HG03064 (cell line): ENCODE measurements around the gene MACROH2A2.
"Not testable (repeated sequence)": the region's sequence is repeated elsewhere in the genome, so short reads cannot be mapped to it uniquely, and the experiment has no call there.

Experiments used
- ATAC-seq: cut with Tn5 transposase; IDR thresholded peaks from one replicate; pipeline ENCODE4 v1.9.1; 2021; ENCODE audit warnings: low read depth; ENCODE audit not compliant: unreplicated experiment

MACROH2A2 gene

DNA sequence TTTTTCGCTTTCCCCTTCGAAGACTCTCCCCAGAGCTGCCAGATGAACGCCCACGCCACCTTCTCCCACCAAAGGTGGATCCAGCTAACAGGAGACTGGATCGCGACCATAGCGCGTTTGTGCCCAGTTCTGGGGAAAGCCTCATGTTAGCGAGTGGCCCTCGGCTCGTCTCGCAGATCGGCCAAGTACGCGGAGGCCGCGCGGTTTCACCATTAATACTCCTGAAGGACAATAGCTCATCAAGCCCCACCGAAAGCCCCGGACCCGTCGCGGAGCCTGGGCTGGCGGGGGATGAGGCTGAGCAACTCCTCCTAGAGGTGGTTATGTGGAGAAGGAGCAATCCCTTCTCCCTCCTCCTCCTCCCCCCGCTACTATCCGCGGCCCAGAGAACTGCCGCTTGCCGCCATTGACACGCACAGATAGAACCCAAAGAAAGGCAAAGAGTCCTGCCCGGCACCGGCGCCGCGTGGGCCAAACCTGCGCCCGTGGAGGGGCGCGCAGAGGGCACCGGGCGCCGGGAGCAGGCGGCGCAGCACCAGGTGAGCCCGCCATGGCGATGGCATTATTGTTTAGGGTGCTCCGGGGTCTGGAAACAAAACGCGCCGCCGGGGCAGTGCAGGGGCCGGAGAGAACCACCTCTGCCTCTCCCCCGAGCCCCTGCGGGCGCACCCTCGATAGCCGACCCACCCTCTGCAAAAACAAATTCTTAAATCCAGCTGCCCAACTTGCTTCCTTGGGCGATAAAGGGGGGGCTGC is at the start of gene MACROH2A2:
Gene MACROH2A2, plus strand, starts transcription at position 385 of the 756 bp plus-strand sequence. CDS start 22,813 bp downstream, outside the sequence.
- no peak for ATAC-seq

DNA sequence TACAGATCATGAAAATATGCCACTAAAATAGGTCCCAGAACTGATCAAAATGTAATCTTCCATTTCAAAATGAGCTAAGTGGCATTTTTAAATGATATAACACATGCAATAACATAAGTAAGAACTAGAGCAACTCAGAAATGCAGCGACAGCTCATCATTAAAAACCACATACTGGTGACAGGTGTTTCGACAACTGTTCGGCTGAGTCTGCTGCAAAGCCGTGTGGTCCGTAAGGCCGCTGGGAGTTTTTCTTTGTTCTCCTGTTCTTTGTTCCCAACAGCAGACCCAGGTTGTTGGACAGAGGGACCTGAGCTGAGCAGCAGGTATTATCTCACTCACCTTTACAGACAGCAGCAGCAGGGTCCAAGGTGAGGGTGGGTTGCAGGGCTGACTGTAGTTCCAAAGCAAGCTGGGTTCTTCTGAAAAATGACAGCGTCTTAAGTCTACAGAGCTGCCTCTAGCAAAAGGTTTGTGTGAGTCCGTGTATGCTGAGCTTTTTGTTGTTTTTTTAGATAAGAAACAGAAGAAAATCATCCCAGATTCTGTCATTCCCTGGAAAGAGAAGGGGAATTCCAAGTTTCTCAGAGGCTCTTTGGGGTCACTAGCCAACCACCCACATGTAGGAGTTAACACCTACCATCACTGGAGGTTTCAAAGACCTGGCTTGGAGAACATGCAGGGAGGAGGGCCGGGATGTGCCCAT is 45.4 kb upstream of the MACROH2A2 start:
- no peak for ATAC-seq

DNA sequence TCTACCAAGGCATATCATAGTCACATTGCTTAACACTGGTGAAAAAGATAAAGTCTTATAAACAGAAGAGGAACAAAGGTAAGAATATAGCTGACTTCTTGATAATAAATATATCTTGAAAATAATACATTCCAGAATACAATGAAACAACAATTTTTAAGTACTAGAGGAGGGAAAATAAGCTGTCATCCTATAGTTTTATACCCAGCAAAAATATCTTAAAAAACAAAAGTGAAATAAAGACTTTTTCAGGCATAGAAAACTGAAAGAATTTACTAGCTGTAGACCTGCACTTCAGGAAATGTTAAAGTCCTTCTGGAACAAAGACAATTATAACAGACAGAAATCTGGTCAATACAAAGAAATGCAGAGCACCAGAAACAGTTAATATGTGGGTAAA is 21.4 kb upstream of the MACROH2A2 start:
- ATAC-seq: no peak

DNA sequence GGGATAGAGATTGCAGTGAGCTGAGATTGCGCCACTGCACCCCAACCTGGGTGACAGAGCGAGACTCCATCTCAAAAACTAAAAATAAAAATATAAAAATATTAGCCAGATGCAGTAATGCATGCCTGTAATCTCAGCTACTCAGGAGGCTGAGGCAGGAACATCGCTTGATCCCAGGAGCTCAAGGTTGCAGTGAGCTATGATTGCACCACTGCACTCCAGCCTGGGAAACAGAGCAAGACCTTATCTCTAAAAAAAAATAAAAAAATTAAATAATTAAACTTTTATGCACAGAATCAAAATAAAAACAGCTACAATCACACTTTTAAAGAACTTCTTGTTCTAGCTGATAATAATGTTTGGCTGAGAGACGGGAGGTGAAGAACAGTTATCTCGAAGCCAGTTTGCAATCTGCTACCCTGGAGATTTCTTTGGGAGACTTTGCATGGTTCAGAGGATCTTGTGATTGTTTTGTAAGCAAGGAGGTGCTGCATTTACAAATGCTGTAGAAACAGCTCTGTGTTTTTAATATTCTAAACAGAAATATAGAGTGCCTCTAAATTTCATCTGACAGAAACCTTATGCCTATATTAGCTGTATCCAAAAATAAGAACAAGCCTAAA is 19.9 kb upstream of the MACROH2A2 start:
- no peak for ATAC-seq

DNA sequence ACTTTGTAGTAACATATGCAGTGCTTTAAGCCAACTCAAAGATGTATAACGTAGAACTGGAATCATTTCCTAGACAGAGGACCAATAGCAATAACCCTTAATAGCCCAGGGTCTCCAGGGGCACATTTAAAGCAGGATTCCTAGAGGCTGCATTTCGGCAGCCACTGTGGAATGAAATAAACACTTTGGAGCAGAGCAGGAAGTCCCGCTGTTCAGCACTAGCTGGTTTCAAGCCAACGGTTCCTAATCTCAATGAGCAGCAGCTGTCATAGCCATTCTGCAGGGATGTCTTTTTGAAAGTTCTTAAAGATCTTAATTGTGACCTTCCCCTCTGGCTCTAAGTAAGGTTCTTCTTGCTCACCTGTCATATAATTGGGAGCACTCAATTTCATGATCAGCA is 18.4 kb upstream of the MACROH2A2 start:
- ATAC-seq: no peak

DNA sequence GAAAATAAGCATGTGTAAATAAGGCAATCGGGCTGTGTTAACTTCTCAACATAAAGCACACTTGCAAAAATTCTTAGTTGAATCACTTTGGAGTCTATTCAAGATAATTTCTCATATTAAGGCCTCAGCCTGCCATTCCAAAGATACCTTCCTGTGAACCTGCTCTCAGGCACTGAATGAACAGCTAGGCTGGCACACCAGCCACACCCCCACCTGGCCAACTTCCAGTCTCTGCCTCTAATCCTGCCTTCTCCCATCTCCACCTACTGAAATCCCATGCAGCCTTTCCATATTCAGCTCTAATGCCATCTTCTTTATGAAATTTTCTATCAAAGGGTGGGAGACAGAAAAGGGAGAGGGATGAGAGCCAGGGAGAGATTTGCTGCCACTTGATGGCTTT is 17.1 kb upstream of the MACROH2A2 start:
- no peak for ATAC-seq

DNA sequence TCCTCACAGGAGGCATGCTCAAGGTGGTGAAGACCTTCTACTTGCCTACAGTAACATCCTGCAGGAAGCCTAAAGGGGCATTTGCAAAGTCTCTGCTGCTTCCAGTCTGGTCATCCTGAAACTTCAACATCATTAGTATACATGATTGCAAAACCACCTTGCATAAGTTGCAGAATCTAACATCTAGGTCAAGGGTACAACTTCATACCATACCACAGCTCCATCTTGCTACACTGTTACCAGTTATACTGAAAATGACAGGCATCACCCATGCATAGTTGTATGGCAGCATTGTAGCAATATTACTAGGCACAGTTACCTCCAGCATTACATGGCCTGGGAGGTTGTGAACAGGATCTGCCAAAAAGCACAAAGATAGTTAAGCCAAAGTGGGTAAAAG is 13.7 kb upstream of the MACROH2A2 start:
- ATAC-seq: no peak

DNA sequence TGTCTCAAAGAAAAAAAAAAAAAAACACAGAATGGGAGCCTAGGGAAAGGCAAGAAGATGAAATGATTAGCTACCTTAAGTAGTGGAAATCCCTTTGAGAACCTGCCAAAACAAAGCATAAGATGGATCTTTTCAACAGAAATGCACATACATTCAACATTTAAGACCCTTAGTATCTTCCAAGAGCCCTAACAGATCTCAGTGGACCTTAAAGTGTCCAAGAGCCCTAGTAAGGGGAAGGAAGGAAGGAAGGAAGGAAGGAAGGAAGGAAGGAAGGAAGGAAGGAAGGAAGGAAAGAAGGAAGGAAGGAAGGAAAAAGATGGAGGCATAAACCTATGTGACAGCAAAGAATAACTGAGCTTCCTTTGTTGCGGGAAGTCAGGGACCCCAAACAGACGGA is 11.6 kb upstream of the MACROH2A2 start:
- ATAC-seq: no peak

DNA sequence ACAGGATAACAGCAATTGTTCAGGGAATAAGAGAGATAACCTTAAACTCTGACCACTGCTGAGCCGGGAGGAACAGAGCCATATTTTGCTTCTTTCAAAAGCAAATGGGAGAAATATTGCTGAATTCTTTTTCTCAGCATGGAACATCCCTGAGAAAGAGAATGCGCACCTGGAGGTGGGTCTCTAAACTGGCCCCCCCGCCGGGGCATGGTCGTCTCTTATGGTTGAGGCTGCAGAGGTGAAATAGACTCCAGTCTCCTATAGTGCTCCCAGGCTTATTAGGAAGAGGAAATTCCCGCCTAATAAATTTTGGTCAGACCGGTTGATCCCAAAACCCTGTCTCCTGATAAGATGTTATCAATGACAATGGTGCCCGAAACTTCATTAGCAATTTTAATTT is 10.9 kb upstream of the MACROH2A2 start:
- ATAC-seq: not testable (repeated sequence)

DNA sequence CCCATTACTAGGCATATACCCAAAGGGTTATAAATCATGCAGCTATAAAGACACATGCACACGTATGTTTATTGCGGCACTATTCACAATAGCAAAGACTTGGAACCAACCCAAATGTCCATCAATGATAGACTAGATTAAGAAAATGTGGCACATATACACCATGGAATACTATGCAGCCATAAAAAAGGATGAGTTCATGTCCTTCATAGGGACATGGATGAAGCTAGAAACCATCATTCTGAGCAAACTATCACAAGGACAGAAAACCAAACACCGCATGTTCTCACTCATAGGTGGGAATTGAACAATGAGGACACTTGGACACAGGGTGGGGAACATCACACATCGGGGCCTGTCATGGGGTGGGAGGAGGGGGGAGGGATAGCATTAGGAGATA is 5.6 kb upstream of the MACROH2A2 start:
- ATAC-seq: not testable (repeated sequence)

DNA sequence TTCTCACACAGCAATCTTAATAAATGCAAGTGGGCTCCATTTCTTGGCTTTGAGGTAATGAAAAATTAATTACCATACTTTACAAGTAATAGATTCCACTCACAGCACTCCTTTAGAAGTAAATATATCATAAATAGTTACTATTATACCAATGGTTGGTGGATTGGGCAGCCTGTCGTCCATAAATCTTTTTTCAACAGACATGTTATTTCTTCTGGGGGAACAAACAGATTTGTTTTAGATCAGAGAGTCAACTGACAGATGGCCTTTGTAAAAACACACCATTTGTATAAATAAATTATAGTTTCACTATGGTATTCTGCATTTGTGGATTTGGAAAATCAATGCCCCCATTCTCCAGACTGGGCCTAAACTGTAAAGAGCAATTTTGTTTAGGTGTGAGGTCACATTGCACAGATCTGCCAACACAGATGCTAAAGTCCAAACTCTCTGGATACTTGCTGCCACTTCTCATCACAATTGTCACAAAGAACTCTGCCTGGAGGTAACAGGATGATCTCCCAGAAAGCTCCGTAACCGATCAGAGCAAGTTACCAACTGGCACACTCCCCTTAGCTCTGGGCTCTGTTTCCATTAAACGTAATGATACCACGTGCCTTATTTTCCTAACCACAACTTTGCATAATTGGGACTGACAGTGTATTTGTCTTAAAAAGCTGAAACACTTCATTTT is 4.5 kb upstream of the MACROH2A2 start:
- ATAC-seq: no peak

DNA sequence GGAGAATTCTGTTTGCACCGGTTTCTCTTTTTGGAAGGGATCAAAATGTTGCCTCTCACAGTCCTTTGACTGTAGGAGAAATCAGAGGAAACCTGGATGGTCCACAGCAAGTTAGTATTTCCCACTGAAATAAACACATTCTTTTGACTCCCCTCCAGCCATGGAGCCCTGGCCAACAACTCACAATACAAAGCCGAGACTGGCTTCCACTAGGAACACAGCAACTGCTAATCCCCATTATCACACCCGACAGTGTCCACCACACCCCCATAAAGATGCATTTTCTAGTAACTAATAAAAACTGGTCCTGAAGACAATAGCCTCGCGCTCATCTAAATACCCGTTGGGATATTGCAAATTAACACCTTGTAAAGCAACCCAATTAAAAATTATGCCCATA is 798 bp upstream of the MACROH2A2 start:
- ATAC-seq: no peak

DNA sequence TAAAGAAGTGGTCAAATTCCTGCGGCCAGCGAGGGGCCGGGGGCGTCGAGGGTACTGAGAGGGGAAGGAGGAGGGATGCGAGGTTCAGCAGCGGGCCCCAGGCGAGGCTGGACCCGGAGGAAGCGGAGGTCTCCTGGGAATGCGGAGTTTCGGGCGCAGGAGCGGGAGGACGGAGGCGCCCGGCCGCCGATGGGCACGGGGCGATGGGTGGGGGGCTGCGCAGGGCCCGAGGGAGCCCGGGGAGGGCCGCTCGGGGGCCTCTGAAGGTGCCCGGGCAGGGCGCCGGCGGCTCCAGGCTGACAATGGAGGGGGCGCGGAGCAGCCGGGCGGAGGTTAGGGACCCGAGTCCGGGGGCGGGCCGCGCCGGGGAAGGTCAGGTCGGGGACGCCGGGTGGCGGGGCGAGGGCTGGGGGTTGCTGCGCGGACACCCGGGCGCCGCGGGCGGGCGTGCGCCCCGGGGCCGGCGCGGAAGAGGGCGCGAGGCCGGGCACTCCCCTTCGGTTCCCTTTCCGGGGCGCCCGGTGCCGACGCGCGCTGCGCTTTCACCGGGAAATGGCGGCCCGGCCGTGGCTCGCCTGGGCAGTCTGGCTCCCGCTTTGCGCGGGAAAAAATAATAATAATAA is 683 bp downstream of the MACROH2A2 start:
- ATAC-seq: no peak

DNA sequence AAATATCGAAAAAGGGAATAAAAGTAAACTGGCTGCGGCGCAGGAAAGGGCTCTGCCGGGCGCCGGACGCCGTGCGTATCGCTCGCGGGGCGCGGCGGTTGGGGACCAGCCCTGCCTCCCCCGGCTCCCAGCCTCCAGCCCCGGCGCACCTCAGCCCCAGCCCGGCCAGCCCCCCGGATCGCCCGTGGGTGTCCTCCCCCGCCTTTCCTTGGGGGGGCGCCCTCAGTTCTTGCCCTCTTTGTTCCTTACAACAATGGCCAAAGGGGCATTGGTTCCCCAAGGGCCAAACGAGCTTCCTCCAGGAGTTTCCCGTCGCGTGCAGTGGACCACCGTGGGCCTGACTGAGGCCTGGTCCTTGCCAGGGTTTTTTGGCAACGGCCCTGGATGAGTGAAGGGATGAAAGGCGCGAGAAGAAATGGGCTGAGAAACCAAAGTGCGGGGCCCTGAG is 1.2 kb downstream of the MACROH2A2 start:
- no peak for ATAC-seq

DNA sequence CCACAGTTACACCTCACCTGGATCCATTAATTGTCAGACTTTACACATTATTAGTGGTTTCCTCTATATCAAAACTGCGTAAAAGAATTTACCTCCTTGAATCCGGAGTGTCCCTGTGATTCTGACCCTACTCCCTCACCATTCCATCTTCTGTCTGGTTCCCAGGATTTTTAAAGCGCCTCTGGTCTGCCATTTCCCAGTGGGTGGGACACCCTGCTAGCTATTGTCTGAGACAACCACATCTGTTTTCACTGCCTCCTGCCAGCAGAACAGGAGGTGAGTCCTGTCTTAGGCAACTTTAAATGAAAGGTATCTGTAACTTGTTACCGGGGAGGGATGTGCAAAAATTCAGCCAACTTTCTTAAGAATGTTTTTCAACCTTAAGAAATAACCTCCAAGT is 2.3 kb downstream of the MACROH2A2 start:
- no peak for ATAC-seq

DNA sequence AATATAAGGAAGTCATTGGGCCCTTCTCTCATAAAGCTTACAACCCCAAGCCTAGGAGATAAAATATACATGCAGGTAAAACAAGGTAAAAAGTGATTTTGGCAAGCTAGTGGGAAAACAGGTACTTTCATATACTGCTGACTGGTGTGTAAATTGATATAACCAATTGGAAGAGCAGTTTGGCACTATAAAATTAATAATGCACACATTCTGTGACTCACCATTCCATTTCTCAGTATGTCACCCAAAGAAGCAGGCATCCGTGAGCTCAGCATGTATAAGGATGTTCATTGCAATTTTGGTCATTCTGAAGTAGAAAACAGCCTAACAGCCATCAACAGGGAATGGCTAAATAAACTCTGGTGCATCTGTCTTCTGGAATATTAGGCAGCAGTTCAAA is 2.9 kb downstream of the MACROH2A2 start:
- ATAC-seq: no peak

DNA sequence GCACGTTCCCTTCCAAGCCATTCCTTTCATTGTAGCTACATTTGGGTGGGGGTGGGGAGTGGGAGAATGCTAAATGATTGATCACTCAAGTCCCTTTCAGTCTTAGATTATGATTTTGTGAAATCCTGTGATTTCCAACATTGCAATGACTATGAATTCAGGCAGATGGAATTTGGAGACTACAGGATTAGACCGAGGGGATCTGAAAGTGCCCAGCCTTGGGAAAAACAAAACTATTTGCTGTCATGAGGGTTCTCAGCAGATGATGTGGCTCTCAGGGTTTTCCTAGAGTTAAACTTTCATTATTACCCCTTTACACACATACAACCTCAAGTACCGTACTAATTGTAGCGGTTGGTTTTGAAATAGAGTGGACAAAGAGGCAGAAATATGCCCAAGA is 4.7 kb downstream of the MACROH2A2 start:
- no peak for ATAC-seq

DNA sequence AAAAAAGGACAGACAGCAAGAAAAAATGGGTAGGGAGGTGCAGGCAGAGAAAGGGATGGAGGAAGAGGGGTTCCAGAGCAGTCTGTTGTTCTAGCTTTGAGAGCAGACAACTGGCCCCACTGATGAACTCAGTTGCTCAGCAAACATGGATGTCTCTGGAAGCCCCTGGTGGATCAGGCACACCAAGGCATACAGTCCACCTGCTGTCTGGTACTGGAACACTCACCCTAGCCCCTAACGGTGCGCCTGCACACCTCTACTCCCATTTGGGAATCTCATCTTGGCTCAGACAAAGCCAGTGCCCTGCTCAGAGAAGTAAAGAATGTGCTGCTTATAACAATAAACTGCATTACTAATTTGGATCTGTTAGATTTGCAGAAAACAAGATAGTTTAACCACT is 7.7 kb downstream of the MACROH2A2 start:
- no peak for ATAC-seq

DNA sequence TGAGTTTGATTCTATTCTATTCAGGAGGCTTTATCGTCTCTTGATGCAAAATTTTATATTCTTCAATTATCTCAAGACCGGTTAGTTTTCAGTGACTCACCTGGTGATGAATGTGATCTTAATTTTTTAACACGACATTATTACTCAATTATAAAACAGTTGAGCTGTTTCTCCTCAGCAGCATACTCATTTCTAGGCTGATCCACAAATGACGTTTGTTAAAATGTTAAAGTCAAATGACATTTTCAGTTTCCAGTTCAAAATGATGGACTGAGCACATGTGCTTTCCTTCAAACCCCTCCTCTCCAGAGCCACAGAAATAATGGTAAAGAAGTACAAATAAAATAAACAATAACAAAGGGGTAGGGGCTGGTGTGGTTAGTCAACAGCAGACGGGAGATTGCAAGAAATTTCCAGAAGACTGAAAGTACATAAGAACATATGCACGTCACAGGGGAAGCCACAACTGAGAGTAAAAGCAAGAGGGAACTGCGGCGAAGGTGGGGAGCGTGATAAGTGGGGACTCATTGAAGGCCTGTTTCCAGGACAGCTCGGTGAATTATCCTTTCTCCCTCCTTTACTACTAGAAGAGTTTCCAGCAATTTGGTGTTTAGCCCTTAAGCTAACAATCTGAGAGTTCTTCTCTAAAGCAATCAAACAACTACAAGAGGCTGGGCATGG is 10.9 kb downstream of the MACROH2A2 start:
- no peak for ATAC-seq

DNA sequence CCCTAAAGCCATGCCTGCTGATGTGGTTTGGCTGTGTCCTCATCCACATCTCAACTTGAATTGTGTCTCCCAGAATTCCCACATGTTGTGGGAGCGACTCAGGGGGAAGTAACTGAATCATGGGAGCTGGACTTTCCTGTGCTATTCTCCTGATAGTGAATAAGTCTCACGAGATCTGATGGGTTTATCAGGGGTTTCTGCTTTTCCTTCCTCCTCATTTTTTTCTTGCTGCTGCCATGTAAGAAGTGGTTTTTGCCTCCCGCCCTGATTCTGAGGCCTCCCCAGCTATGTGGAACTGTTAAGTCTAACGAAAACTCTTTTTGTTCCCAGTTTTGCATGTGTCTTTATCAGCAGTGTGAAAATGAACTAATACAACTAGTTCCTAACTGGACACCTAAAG is 11.8 kb downstream of the MACROH2A2 start:
- ATAC-seq: no peak
